GM18951 (cell line): ENCODE measurements around the gene ST8SIA5.

Experiments used
- POLR2A ChIP-seq: IDR thresholded peaks from 4 replicates; pipeline ENCODE4 v1.6.1; 2011; ENCODE audit warnings: mild to moderate bottlenecking; ENCODE audit not compliant: insufficient read length, insufficient read depth; ENCODE audit errors: extremely low read depth
- in situ Hi-C: fragments of 300-500 bp; cut with MboI; formaldehyde crosslinking; loops from one replicate; pipeline ENCODE4 v1.12.0; 2022; ENCODE audit warnings: low sequenced_read_pairs, mixed read lengths, inconsistent platforms; ENCODE audit not compliant: unreplicated experiment

ST8SIA5 gene

DNA sequence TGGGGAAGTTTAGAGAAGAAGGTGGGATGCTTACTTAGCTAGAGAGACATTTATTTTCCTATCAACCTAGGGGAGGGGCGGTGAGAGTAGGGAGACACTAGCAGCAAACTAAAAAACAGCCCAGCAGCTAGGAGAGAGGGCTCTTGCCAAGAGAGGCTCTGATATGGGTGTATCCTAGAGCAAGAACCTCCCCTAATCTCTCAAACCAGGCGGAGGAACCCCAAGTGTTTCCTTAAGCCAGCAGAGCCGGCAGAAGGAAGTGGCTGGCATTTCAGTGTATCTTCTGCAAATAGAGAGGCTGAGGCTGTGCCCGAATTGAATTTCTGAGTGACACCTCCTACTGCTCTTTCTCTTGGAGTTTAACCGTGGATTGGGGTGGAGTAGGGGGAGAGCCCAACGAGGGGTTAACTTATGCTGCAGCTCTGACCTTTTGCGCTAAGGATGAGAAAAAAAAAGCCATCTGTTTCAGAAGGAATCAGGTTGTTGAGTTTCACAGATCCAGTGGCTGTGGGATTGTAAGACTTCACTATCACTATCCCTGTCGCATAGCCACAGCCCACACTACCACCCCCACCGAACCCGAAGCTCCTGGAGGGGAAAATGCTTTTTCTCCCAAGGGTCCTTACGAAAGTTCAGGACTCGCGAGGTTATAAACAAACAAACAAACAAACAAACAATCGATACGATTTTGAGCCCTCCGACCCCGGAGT lies 1.4 kb downstream of the ST8SIA5 start:
- no peak for TF ChIP-seq POLR2A
- in situ Hi-C loops, result no loop called here

DNA sequence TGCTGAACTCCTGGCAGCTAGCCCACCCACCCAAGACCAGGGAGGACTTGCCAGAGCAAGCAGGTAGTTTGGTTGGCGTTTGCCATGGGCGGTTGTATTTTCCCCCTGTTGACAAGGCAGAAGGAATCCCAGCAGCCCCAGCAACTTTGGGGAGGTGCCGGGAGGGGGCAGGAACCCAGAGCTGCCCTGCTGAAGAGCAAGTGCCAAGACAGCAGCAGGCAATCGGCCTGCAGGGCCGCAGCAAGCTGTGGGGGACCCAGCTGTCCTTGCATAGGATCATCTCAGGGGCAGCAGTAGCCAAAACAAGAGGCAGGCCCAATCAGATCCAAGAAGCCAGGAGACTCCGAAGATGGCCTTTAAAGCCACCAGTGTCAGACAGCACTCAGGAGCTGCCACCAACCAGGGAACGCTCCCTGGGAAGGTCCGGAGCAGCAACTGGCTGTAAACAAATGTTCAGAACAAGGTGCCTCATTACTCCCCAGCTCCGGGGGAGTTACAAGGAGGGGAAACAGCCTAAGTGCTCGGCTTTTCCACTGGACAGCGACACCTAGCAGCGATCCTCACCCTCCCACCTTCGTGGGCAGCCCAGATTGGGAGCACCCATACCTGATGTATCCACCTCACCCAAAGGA lies 2.1 kb downstream of the ST8SIA5 start:
- in situ Hi-C loops, result no loop called here
- no peak for TF ChIP-seq POLR2A

- no peak for TF ChIP-seq POLR2A
- in situ Hi-C loops, result no loop called here
These were observed 2.7 kb downstream of the ST8SIA5 start for GRCh38 chr18:46754188-46754587.

DNA sequence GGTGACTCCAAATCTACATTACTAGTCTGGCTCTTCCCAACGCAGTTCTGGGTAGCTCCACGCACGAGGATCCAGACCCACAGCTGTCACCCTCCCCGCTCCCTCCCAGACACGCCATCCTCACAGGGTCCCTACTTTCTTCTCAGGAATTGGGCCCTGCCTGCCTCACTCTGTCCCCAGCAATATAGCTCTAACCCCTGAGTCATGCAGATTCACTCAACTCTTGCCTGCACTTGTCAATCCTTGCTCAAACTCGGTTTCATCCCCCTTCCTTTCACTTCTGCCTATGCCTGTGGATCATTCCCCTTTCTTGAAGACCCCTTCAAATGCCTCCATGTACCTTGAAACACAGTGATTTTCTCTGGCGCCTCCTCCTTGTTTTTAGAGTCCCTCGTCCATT lies 5.0 kb downstream of the ST8SIA5 start:
- no peak for TF ChIP-seq POLR2A
- in situ Hi-C loops, result no loop called here

DNA sequence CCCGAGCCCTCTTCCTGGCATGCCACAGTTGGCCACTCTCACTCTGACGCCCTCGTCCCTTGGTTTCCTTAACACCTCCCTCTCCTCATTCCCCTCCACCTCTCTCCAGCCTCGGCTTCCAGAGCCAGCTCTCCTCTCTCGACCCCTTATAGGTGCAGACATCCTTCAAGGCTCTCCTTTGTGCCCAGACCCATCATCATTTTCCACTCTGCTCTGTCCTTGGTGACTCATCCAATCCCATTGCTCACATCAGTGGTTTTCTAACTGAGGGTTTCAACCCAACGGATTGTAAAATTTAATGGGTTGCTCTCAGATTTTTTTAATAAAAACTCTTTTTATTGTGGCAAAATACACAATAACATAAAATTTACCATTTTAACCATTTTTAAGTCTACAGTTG lies 6.2 kb downstream of the ST8SIA5 start:
- in situ Hi-C loops, result no loop called here
- TF ChIP-seq POLR2A, result no peak

GRCh38 chr18:46748466-46748865 lies 8.4 kb downstream of the ST8SIA5 start:
- in situ Hi-C loops, result no loop called here
- no peak for TF ChIP-seq POLR2A

GRCh38 chr18:46740046-46740445 lies 16.8 kb downstream of the ST8SIA5 start:
- no peak for TF ChIP-seq POLR2A
- in situ Hi-C loops, result no loop called here

- TF ChIP-seq POLR2A, result no peak
- in situ Hi-C loops, result no loop called here
These were observed 18.4 kb downstream of the ST8SIA5 start for GRCh38 chr18:46738491-46738890.

GRCh38 chr18:46736736-46737135 lies 20.1 kb downstream of the ST8SIA5 start:
- no peak for TF ChIP-seq POLR2A
- in situ Hi-C loops, result no loop called here

GRCh38 chr18:46736135-46736534 lies 20.7 kb downstream of the ST8SIA5 start:
- in situ Hi-C loops, result no loop called here
- TF ChIP-seq POLR2A, result no peak

DNA sequence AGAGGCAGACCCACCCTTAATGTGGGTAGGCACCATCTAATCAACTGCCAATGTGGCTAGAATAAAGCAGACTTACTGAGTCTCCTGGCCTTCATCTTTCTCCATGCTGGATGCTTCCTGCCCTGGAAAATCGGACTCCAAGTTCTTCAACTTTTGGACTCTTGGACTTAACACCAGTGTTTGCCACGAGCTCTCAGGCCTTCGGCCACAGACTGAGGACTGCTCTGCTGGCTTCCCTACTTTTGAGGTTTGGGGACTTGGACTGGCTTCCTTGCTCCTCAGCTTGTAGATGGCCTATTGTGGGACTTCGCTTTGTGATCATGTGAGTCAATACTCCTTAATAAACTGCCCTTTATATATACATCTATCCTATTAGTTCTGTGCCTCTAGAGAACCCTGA lies 21.9 kb downstream of the ST8SIA5 start:
- in situ Hi-C loops, result no loop called here
- no peak for TF ChIP-seq POLR2A

GRCh38 chr18:46733872-46734271 lies 23.0 kb downstream of the ST8SIA5 start:
- in situ Hi-C loops, result no loop called here
- no peak for TF ChIP-seq POLR2A

DNA sequence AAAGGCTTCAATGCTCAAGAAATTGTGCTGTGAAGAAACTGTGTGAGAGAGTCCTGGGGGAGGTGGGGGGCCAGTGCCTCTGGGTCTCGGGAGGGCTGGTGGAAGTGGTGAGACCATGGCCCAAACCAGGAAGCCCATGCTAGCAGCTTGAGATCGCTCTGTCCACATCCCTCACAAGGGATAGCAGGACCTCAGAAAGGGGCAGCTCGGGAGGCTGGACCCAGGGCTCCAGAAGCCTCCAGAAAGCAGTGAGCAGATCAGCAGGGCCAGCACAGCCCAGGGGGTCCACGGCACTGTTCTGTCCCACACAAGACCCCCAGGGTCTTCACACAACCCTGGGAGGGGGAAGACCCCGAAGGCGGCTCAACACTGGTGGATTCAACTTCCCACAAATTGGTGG lies 24.1 kb downstream of the ST8SIA5 start:
- TF ChIP-seq POLR2A, result no peak
- in situ Hi-C loops, result no loop called here

DNA sequence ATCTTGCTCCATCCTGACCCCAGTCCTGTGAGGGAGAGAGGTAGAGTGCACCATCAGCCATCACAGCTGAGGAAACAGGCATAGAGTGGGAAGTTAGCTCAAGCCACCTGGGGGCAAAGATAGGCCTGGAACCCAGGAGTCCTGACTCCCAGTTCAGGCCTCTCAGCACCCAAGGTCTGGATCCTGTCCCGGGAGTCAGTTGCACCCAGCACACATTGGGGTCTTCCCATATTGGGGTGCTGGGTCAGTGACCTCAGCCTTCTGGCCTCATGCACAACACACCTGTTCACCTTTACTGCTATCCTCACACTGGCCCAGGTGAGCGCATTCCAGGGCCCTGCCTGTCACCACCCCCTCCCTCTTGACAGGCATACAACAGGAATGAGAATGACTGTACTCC lies 24.7 kb downstream of the ST8SIA5 start:
- in situ Hi-C loops, result no loop called here
- no peak for TF ChIP-seq POLR2A
